Measurements from ENCODE around the gene HNF4A.
"Not testable (repeated sequence)": the region's sequence is repeated elsewhere in the genome, so short reads cannot be mapped to it uniquely, and the experiment has no call there.

Gene HNF4A

GRCh38 chr20:44345941-44346340, 9.6 kb upstream of the HNF4A start:
- not testable (repeated sequence) for DNase-seq

GRCh38 chr20:44348168-44348659, 7.3 kb upstream of the HNF4A start:
- no peak for DNase-seq

- no peak for DNase-seq
These were observed 6.2 kb upstream of the HNF4A start for GRCh38 chr20:44349349-44349748.

GRCh38 chr20:44350567-44350966, 4.9 kb upstream of the HNF4A start:
- no peak for DNase-seq

GRCh38 chr20:44354979-44355497, 461 bp upstream of the HNF4A start:
- no peak for DNase-seq

- DNase-seq = no peak
These were observed 839 bp downstream of the HNF4A start for GRCh38 chr20:44356353-44356723.

GRCh38 chr20:44357020-44357419, 1.5 kb downstream of the HNF4A start:
- DNase-seq = no peak

- no peak for DNase-seq
These were observed 2.1 kb downstream of the HNF4A start for GRCh38 chr20:44357555-44358125.

- DNase-seq = no peak
These were observed 3.3 kb downstream of the HNF4A start for GRCh38 chr20:44358776-44359175.

GRCh38 chr20:44360221-44360620, 4.7 kb downstream of the HNF4A start:
- DNase-seq = no peak

- no peak for DNase-seq
These were observed 5.5 kb downstream of the HNF4A start for GRCh38 chr20:44361021-44361420.

- no peak for DNase-seq
These were observed 7.0 kb downstream of the HNF4A start for GRCh38 chr20:44362466-44362940.

- DNase-seq = no peak
These were observed 8.6 kb downstream of the HNF4A start for GRCh38 chr20:44364068-44364467.

- no peak for DNase-seq
These were observed 9.3 kb downstream of the HNF4A start for GRCh38 chr20:44364780-44365179.

- no peak for DNase-seq
These were observed 12.2 kb downstream of the HNF4A start for GRCh38 chr20:44367746-44368145.

GRCh38 chr20:44370639-44371218, 15.2 kb downstream of the HNF4A start:
- DNase-seq = no peak

- DNase-seq = no peak
These were observed 27.1 kb downstream of the HNF4A start for GRCh38 chr20:44382641-44383040.

- DNase-seq = peak; percentile 42
These were observed 29.0 kb downstream of the HNF4A start for GRCh38 chr20:44384423-44385027.

GRCh38 chr20:44388466-44389023, 33.0 kb downstream of the HNF4A start:
- DNase-seq = peak; percentile 52

GRCh38 chr20:44389871-44390270, 34.4 kb downstream of the HNF4A start:
- DNase-seq = no peak

- DNase-seq = no peak
These were observed 34.8 kb downstream of the HNF4A start for GRCh38 chr20:44390280-44390679.

- DNase-seq = no peak
These were observed 36.7 kb downstream of the HNF4A start for GRCh38 chr20:44392088-44392775.
